ENCODE data around the gene SF3B2.
A peak's percentile ranks its signal among the peaks of the same experiment; 100 is the strongest.

The SF3B2 gene

DNA sequence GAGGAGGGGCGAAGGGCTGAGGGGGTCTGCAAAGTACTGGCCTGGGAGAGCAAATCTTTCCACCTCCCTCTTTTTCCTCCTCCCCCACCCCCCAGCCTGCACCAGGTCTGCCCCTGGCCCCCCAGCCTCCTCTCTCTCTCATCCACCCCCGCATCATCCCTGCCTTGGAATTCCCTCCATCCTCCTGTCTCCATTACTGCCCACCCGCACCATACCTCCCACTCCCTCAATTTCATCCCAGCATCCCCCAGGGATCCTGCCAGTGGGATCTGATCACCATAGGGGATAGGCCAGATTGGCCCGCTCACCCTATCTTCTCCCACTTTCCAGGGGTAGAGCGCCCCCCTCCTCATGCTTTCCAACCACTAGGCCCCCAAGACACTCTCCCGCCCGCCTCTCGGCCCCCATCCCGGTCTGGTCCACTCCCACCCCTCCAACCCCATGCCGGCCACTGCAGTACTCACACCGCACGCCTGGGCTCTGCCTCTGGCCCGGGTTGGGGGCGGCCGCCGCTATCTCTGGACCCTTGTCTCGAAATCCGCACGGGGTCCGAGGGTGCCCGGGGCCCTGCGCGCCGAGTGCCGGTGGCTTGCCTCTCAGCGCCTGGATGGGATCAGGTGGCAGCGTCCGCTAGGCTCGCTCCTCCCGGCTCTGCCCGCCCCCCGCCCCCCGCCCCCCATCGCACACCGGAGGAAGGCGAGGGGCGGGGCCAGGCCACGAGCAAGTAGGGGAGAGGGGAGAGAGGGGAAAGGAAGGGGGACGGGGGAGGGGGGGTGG, 3.4 kb upstream of the SF3B2 start, which contains the start of gene GAL3ST3:
GAL3ST3 (minus strand) TSS at position 615 of the 777 bp plus-strand sequence. CDS start 3,746 bp downstream, outside the sequence.
- peak; percentile 69 for DNase-seq
- TF ChIP-seq, protein P1, sequence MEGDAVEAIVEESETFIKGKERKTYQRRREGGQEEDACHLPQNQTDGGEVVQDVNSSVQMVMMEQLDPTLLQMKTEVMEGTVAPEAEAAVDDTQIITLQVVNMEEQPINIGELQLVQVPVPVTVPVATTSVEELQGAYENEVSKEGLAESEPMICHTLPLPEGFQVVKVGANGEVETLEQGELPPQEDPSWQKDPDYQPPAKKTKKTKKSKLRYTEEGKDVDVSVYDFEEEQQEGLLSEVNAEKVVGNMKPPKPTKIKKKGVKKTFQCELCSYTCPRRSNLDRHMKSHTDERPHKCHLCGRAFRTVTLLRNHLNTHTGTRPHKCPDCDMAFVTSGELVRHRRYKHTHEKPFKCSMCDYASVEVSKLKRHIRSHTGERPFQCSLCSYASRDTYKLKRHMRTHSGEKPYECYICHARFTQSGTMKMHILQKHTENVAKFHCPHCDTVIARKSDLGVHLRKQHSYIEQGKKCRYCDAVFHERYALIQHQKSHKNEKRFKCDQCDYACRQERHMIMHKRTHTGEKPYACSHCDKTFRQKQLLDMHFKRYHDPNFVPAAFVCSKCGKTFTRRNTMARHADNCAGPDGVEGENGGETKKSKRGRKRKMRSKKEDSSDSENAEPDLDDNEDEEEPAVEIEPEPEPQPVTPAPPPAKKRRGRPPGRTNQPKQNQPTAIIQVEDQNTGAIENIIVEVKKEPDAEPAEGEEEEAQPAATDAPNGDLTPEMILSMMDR (IDR thresholded peaks at IDR 0.05; ENCODE audit: low read depth, low read length), result no peak
- H3K27me3 ChIP-seq (ENCODE audit: insufficient read depth, low read depth, severe bottlenecking), result no peaks in the 10 kb centered on the region
- peaks cover 28% of the 10 kb centered on the region for H3K36me3 ChIP-seq
- peak within 1 kb of the TSS; percentile 98 for H3K27ac ChIP-seq
- peak within 1 kb of the TSS; percentile 53 for H3K4me3 ChIP-seq (ENCODE audit: low read depth, low read length)
- no peaks in the 10 kb centered on the region for H3K9me3 ChIP-seq (ENCODE audit: severe bottlenecking)

DNA sequence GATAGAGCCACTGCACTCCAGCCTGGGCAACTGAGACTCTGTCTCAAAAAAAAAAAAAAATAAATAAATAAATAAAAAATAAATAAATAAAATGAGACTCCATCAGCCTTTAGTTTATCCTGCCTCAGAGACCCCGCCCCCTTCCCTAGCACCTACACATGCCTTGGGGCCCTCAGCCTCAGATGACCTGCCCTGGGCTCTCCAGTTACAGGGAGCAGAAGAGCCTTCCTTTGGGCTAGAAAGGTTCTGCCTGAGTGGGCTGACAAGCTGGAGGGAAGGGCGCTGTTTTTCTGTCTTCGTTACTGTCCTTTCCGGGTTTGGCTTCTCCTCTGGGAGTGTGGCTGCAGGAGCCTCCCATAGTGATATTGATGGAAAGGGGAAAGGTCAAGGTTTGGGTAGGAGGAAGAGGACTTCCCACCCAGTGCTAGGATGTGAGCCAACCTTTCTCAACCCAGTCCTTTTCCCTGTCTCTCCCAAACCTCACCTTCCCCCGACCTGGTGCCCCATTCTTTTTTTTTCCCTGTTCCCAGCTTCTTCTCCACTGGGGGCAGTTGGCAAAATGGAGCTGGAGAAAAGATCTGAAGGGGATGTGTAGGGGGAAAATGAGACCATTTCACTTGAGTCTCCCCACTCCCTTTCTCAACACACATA, 1.5 kb upstream of the SF3B2 start:
- H3K27ac ChIP-seq, result peak overlapping the region; percentile 98
- TF ChIP-seq, protein P1 (IDR thresholded peaks at IDR 0.05; ENCODE audit: low read depth, low read length), result no peak
- DNase-seq, result peak; percentile 75
- no peaks in the 10 kb centered on the region for H3K9me3 ChIP-seq (ENCODE audit: severe bottlenecking)
- H3K36me3 ChIP-seq, result peaks cover 33% of the 10 kb centered on the region
- peak overlapping the region; percentile 57 for H3K4me3 ChIP-seq (ENCODE audit: low read depth, low read length)
- no peaks in the 10 kb centered on the region for H3K27me3 ChIP-seq (ENCODE audit: insufficient read depth, low read depth, severe bottlenecking)

DNA sequence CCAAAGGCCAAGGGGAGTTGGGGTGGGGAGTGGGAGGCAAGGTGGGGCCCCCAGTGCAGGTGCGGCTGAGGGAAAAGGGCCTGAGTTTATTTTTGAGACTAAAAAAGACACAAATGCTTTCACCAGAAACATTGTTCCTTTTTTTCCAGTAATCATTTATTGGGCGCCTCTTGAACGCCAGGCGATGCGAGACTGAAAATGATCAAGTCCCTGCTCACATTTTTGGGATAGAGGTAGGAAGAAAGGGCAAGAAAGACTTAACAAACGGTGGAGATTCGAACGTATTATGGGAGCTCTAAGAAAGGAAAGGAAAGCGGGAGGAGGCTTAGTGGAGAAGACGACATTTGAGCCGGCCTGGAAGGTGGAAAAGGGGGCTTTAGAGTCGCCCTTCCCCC, 796 bp upstream of the SF3B2 start:
- H3K36me3 ChIP-seq, result peaks cover 35% of the 10 kb centered on the region
- TF ChIP-seq, protein P1 (IDR thresholded peaks at IDR 0.05; ENCODE audit: low read depth, low read length), result no peak
- H3K27ac ChIP-seq, result peak overlapping the region; percentile 98
- no peaks in the 10 kb centered on the region for H3K9me3 ChIP-seq (ENCODE audit: severe bottlenecking)
- no peak for DNase-seq
- H3K27me3 ChIP-seq (ENCODE audit: insufficient read depth, low read depth, severe bottlenecking), result no peaks in the 10 kb centered on the region
- peak overlapping the region; percentile 57 for H3K4me3 ChIP-seq (ENCODE audit: low read depth, low read length)

DNA sequence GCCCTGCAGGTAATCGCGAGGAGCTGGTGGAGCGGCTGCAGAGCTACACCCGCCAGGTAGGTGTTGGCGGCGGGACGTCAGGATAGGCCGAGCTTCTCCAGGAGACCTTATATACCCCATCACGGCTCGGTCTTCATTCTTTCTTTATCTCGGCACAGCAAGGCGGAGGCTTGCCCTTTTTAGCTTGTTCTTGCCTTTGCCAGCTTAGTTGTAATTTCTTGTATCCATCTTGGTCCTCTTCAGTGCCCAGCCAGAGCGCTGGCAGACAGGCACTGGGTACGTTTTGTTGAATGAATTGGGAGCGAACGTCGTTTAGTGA, 459 bp downstream of the SF3B2 start:
- Histone ChIP-seq H3K9me3 (ENCODE audit: severe bottlenecking) (no peaks in the 10 kb centered on the region), H3K36me3 (peaks cover 47% of the 10 kb centered on the region), H3K27me3 (ENCODE audit: insufficient read depth, low read depth, severe bottlenecking) (no peaks in the 10 kb centered on the region), H3K27ac (peak overlapping the region; percentile 98), H3K4me3 (ENCODE audit: low read depth, low read length) (peak overlapping the region; percentile 87)
- DNase-seq, result no peak
- TF ChIP-seq, protein P1 (IDR thresholded peaks at IDR 0.05; ENCODE audit: low read depth, low read length), result no peak

DNA sequence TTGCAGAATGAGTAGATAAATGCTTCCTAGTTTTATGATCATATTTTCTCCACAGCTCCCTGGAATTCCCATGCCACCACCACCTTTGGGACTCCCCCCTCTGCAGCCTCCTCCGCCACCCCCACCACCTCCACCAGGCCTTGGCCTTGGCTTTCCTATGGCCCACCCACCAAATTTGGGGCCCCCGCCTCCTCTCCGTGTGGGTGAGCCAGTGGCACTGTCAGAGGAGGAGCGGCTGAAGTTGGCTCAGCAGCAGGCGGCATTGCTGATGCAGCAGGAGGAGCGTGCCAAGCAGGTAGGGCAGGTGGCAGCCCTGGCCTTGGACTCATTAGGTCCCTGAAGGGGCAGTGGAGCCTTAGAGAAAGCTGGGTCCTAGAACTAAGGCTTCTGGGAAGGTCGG, 2.9 kb downstream of the SF3B2 start:
- Histone ChIP-seq H3K27ac (no peak overlapping the region), H3K4me3 (ENCODE audit: low read depth, low read length) (no peak overlapping the region), H3K27me3 (ENCODE audit: insufficient read depth, low read depth, severe bottlenecking) (no peaks in the 10 kb centered on the region), H3K36me3 (peaks cover 70% of the 10 kb centered on the region), H3K9me3 (ENCODE audit: severe bottlenecking) (no peaks in the 10 kb centered on the region)
- DNase-seq, result no peak
- TF ChIP-seq, protein P1 (IDR thresholded peaks at IDR 0.05; ENCODE audit: low read depth, low read length), result no peak

All from WERI-Rb-1 (cell line).